Right hindlimb (tissue), 1 donor: ENCODE data around the gene MAN1B1.
A peak's percentile ranks its signal among the peaks of the same experiment; 100 is the strongest.
"Not testable (repeated sequence)": the region's sequence is repeated elsewhere in the genome, so short reads cannot be mapped to it uniquely, and the experiment has no call there.

ENCODE experiments used
- DNase-seq: peaks from one replicate; pipeline ENCODE4 v3.0.0-alpha.2; 2018

Gene MAN1B1

GRCh38 chr9:137112564-137113384 is 26.0 kb downstream of the MAN1B1 start:
- no peak for DNase-seq

- DNase-seq: no peak
These were observed 26.8 kb downstream of the MAN1B1 start for GRCh38 chr9:137113385-137114159.

GRCh38 chr9:137114220-137114612 is 27.4 kb downstream of the MAN1B1 start:
- DNase-seq: no peak

GRCh38 chr9:137114613-137115393 is 28.0 kb downstream of the MAN1B1 start, which contains the start of gene DPP7:
TSS of gene DPP7 (minus strand) at chr9:137114733. CDS start at chr9:137114713, 20 bp downstream.
- peak; percentile 56 for DNase-seq

GRCh38 chr9:137115394-137116026 is 28.7 kb downstream of the MAN1B1 start:
- DNase-seq: no peak

GRCh38 chr9:137116027-137116507 is 29.3 kb downstream of the MAN1B1 start:
- no peak for DNase-seq

- DNase-seq: no peak
These were observed 29.9 kb downstream of the MAN1B1 start for GRCh38 chr9:137116728-137117127.

GRCh38 chr9:137117269-137117731 is 30.5 kb downstream of the MAN1B1 start:
- no peak for DNase-seq

- DNase-seq: not testable (repeated sequence)
These were observed 31.4 kb downstream of the MAN1B1 start for GRCh38 chr9:137118092-137118603.

- DNase-seq: not testable (repeated sequence)
These were observed 35.4 kb downstream of the MAN1B1 start for GRCh38 chr9:137121927-137122795.

GRCh38 chr9:137122796-137123467 is 36.1 kb downstream of the MAN1B1 start:
- not testable (repeated sequence) for DNase-seq

- DNase-seq: no peak
These were observed 36.7 kb downstream of the MAN1B1 start for GRCh38 chr9:137123468-137123837.

- DNase-seq: not testable (repeated sequence)
These were observed 37.2 kb downstream of the MAN1B1 start for GRCh38 chr9:137123952-137124462.

GRCh38 chr9:137126786-137127185 is 40.0 kb downstream of the MAN1B1 start:
- no peak for DNase-seq

- no peak for DNase-seq
These were observed 40.7 kb downstream of the MAN1B1 start for GRCh38 chr9:137127301-137128157.

- DNase-seq: no peak
These were observed 41.5 kb downstream of the MAN1B1 start for GRCh38 chr9:137128158-137128861.

- no peak for DNase-seq
These were observed 42.2 kb downstream of the MAN1B1 start for GRCh38 chr9:137128862-137129455.
